Peyer's patch (tissue), 4 donors: ENCODE results near the gene CERKL. TPM values are rescaled to one million over a fixed set of nuclear protein-coding genes. Genes with fewer than 3 reads are reported as not detected.

ENCODE experiments used
- DNase-seq, 3 donors: peaks; one replicate each; pipeline ENCODE4 v3.0.0-alpha.2; 2017 to 2019
- H3K27ac ChIP-seq, 4 donors: fragments of 200-600 bp; sonication (generic); one replicate each; pipeline ENCODE4 v1.5.1; 2016 to 2019
- H3K27me3 ChIP-seq, 2 donors: fragments of 200-600 bp; sonication (generic); one replicate each; pipeline ENCODE4 v1.5.1; 2019
- H3K36me3 ChIP-seq, 3 donors: fragments of 200-600 bp; sonication (generic); one replicate each; pipeline ENCODE4 v1.5.1; 2016 to 2019
- H3K4me1 ChIP-seq, 4 donors: fragments of 200-600 bp; sonication (generic); one replicate each; pipeline ENCODE4 v1.5.1; 2016 to 2019
- H3K4me3 ChIP-seq, 4 donors: fragments of 200-600 bp; sonication (generic); 1 replicate in 3 of 4; 2 replicates in 1 of 4; pipeline ENCODE4 v1.5.1; 2016 to 2019; ENCODE audit warnings: mild to moderate bottlenecking in 1 of 4
- H3K9me3 ChIP-seq, 4 donors: fragments of 200-600 bp; sonication (generic); one replicate each; pipeline ENCODE4 v1.5.1; 2016 to 2019; ENCODE audit warnings: mild to moderate bottlenecking in 1 of 4
- CTCF ChIP-seq, 6 experiments: fragments of 450-650 bp in 4 of 6; fragments of 200-600 bp in 2 of 6; sonication (generic) in 1 of 6; IDR thresholded peaks; one replicate each; pipeline ENCODE4 v1.5.1; 2017 to 2019; ENCODE audit warnings: antibody characterized with exemption in 6 of 6, mild to moderate bottlenecking in 3 of 6, moderate library complexity in 1 of 6
- POLR2A ChIP-seq, 2 donors: fragments of 450-650 bp; IDR thresholded peaks; one replicate each; pipeline ENCODE4 v1.5.1; 2017; ENCODE audit warnings: antibody characterized with exemption in 2 of 2, mild to moderate bottlenecking in 2 of 2, moderate library complexity in 2 of 2
- total RNA-seq, 4 donors: library from RNA; depleted of rRNA; stranded (reverse); fragments of >200 nt; gene quantifications; one replicate each; pipeline ENCODE4 v1.1.0, GENCODE V29; 2016

Gene CERKL
- total RNA-seq, 4 donors from 2014 or later: 1.6 to 5.0 (median 1.7) TPM; not detected in 1

GRCh38 chr2:181542170-181542569 lies 114.7 kb downstream of the CERKL start:
- Histone ChIP-seq H3K27ac (no peak overlapping the region), H3K4me1 (no peaks in the 10 kb centered on the region), H3K27me3 (no peaks in the 10 kb centered on the region), H3K36me3 (no peaks in the 10 kb centered on the region), H3K9me3 (no peaks in the 10 kb centered on the region), H3K4me3 (no peak overlapping the region)
- DNase-seq: no peak
- TF ChIP-seq POLR2A (IDR thresholded peaks at IDR 0.05) (no peak), CTCF (IDR thresholded peaks at IDR 0.05) (no peak)

- no peaks in the 10 kb centered on the region for H3K4me1 ChIP-seq
- no peak overlapping the region for H3K27ac ChIP-seq
- no peaks in the 10 kb centered on the region for H3K27me3 ChIP-seq
- no peaks in the 10 kb centered on the region for H3K9me3 ChIP-seq
- H3K4me3 ChIP-seq: no peak overlapping the region
- no peaks in the 10 kb centered on the region for H3K36me3 ChIP-seq
- TF ChIP-seq POLR2A (IDR thresholded peaks at IDR 0.05) (no peak), CTCF (IDR thresholded peaks at IDR 0.05) (no peak)
- DNase-seq: no peak
Measured at GRCh38 chr2:181540421-181540820, 116.5 kb downstream of the CERKL start.

GRCh38 chr2:181536730-181537129 lies 120.2 kb downstream of the CERKL start:
- H3K27ac ChIP-seq: no peak overlapping the region
- no peak for DNase-seq
- H3K27me3 ChIP-seq: no peaks in the 10 kb centered on the region
- H3K4me1 ChIP-seq: no peaks in the 10 kb centered on the region
- TF ChIP-seq CTCF (IDR thresholded peaks at IDR 0.05) (no peak), POLR2A (IDR thresholded peaks at IDR 0.05) (no peak)
- H3K4me3 ChIP-seq: no peak overlapping the region
- H3K9me3 ChIP-seq: no peaks in the 10 kb centered on the region
- H3K36me3 ChIP-seq: no peaks in the 10 kb centered on the region

- TF ChIP-seq CTCF (IDR thresholded peaks at IDR 0.05): no peak
- TF ChIP-seq POLR2A (IDR thresholded peaks at IDR 0.05): no peak
- peaks cover 0 to 9% (median 0%) of the 10 kb centered on the region in 3 donors for H3K36me3 ChIP-seq
Measured at GRCh38 chr2:181528441-181528840, 128.5 kb downstream of the CERKL start.

GRCh38 chr2:181527058-181527457 lies 129.8 kb downstream of the CERKL start:
- Histone ChIP-seq H3K9me3 (no peaks in the 10 kb centered on the region), H3K36me3 (peaks cover 0 to 9% (median 0%) of the 10 kb centered on the region in 3 donors), H3K27me3 (no peaks in the 10 kb centered on the region), H3K4me1 (no peaks in the 10 kb centered on the region), H3K27ac (no peak overlapping the region), H3K4me3 (no peak overlapping the region)
- TF ChIP-seq POLR2A (IDR thresholded peaks at IDR 0.05): no peak
- TF ChIP-seq CTCF (IDR thresholded peaks at IDR 0.05): no peak
- DNase-seq: no peak

More at GRCh38 chr2:181528441-181528840, 128.5 kb downstream of the CERKL start:
- Histone ChIP-seq H3K4me1 (no peaks in the 10 kb centered on the region), H3K27me3 (no peaks in the 10 kb centered on the region), H3K9me3 (no peaks in the 10 kb centered on the region), H3K27ac (no peak overlapping the region), H3K4me3 (no peak overlapping the region)
- DNase-seq: no peak

- no peak overlapping the region for H3K4me3 ChIP-seq
- no peaks in the 10 kb centered on the region for H3K4me1 ChIP-seq
- H3K27me3 ChIP-seq: no peaks in the 10 kb centered on the region
- no peaks in the 10 kb centered on the region for H3K9me3 ChIP-seq
- no peak overlapping the region for H3K27ac ChIP-seq
- H3K36me3 ChIP-seq: peaks cover 0 to 9% (median 0%) of the 10 kb centered on the region in 3 donors
- DNase-seq: no peak
- TF ChIP-seq POLR2A (IDR thresholded peaks at IDR 0.05) (no peak), CTCF (IDR thresholded peaks at IDR 0.05) (no peak)
Measured at GRCh38 chr2:181526014-181526413, 130.9 kb downstream of the CERKL start.
